Activated CD4-positive, alpha-beta T cell treated with anti-CD3 and anti-CD28 coated beads, Interleukin-10, Interleukin-2, amounts not matched to agents 100 ng/mL and 50 ng/mL, durations not matched to agents 16 hours and 8 hours (primary cell): ENCODE data around the gene AURKA.
"Not testable (repeated sequence)": the region's sequence is repeated elsewhere in the genome, so short reads cannot be mapped to it uniquely, and the experiment has no call there.

ENCODE experiments used
- DNase-seq: peaks from one replicate; pipeline ENCODE4 v3.0.0-alpha.2; 2020

The AURKA gene

DNA sequence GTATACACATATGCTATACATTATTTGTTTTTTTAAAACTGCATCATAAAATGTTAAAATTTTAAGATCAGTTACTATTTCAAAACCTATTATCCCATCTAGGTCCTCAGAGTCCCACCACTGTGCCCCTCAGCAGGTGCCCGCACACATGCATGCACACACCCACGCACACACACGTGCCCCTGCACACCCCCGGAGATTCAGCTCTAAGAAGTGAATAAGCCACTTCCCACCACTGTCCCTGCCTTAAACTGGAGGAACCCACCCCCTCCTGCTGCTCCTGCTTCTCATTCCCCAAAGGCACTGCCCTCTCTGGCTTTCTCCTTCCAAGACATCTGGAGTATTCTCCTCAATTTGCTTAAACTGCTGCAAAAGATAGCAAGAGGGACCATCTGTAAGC lies 38.7 kb downstream of the AURKA start:
- no peak for DNase-seq

- no peak for DNase-seq
Measured at GRCh38 chr20:56352345-56353055, 39.5 kb downstream of the AURKA start.

GRCh38 chr20:56350842-56351241 lies 41.2 kb downstream of the AURKA start:
- peak; percentile 12 for DNase-seq

DNA sequence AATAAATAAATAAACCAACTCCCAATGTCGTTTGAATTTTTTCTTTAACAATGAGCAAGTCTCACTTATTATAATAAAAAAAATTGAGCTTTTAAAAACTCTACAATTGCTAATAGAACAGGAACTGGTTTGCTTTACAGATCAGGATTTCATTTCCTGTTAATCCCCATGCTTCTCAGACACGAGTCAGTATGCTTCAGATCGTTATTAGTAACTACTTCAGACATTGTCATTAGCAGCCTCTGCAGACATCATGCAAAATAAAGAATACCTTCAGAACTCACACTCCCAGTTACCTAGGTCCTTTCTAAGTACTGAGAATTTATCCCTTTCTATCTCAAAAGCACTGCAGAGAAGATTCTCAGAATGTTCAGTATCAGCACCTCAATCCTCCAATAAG lies 43.3 kb downstream of the AURKA start:
- DNase-seq = no peak

DNA sequence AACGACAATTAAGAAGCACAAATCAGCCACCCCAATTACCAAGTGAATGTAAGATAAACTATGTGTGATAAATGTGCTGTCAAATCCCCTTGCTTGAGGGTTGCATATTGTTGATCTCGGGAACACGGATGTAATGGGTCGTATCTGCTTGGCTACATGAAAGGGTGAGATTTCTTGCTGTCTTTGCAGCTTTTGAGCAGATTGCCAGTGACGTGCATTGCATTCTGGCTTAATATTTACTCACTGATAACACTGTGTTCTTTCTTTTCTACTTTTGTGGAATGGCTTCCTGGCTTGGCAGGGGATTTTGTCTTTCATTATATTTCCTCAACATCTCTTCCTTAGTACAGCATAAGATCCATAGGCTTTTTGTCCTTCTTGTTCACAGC lies 43.7 kb downstream of the AURKA start:
- no peak for DNase-seq

DNA sequence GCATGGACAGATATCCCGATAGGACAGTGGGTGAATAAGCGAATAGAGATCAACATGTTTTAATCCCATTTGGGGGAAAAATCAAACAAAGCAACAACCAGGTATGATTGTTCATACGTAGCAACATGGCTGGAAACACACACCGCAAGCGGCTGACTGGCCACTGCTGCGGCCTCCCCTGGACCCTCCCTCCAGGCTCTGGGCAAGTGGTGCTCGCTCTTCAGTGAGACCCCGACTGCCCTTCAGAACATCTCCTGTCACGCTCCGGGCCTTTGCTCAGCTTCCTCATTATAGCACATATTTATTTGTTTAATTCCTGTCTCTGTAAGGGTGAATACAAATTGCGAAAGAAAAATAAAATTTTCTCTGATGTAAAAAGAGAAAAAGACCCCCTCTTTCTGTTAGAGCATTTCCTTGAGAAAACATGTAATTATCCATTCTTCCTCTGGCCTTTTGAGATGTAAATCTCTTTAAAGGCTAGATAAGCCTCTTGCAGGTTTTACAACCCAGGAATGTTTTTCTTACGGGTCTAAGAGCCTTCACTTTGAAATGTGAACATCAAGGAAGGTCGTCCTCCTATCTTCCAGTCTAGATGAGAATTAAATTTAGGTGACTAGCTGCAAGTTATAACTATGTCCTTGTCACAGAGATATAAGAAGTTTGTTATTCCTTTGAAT lies 44.2 kb downstream of the AURKA start:
- DNase-seq = no peak

GRCh38 chr20:56345911-56346310 lies 46.1 kb downstream of the AURKA start:
- DNase-seq = no peak

DNA sequence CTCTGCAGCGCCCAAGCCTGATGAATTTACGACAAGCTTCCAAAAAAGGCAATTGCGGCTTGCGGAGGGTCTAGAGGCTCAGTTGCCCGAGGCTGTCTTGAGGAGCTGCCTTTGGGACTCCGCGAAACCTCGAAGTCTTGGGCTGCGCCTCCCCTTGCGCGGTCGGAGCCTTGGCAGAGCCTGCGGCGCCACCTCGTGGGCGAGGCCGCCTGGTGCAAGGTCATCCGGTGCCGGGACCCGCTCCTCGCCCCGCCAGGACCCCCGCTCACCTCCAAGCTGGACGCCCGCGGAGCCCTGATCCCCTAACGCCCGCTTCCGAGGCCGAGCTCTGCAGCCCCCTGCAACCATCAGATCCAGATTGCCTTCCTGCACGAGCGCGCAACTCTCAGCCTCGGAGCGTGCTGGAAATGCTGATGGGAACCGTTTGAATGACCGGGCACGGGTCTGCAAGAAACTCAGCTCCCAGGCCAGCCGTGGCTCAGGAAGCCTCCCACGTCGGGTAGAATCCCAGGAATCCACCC lies 48.1 kb downstream of the AURKA start:
- DNase-seq = peak; percentile 64

- no peak for DNase-seq
Measured at GRCh38 chr20:56342783-56343182, 49.2 kb downstream of the AURKA start.

GRCh38 chr20:56336709-56337108 lies 55.3 kb downstream of the AURKA start:
- not testable (repeated sequence) for DNase-seq

GRCh38 chr20:56328861-56329260 lies 63.2 kb downstream of the AURKA start:
- DNase-seq = no peak

DNA sequence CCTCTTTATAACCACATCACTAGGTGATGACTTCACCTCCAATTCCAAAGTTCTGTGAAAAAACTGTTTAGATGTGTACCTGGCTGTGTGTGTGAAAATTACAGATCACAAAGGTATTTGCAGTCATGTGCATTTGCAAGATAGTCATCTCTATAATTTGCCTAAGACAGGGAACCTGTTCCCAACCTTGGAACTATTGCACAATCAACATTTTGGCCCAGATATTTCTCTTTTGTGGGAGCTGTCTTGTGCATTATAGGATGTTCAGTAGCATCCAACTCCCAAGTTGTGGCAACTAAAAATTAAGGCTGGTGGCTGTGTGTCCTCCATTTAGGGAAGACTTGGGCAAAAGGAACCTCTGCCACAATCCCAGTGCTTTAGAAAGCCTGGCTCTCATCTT lies 67.2 kb downstream of the AURKA start:
- DNase-seq = no peak

- no peak for DNase-seq
Measured at GRCh38 chr20:56323656-56324055, 68.4 kb downstream of the AURKA start.

DNA sequence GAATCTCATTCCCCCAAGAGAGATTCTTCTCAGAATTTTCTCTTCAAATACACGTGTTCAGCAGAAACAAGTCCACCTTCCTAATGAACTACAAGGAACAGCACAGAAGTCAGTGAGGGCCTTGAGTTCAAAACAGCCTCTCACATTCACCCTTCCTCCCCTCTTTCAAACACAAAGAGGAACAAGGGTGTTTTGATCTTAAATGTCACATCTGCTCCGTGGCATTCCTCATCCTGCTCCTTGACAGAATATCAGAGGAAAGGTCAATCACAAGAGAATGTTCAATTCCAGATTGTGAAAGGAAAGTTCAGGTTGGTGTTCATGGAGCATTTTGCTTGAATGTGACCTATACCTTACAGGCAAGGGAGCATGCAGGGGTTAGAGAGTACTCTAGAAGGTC lies 68.8 kb downstream of the AURKA start:
- no peak for DNase-seq

GRCh38 chr20:56322681-56323080 lies 69.3 kb downstream of the AURKA start:
- DNase-seq = no peak
